ENCODE data around the gene CAAP1.
"Not testable (repeated sequence)": the region's sequence is repeated elsewhere in the genome, so short reads cannot be mapped to it uniquely, and the experiment has no call there.

Gene CAAP1

DNA sequence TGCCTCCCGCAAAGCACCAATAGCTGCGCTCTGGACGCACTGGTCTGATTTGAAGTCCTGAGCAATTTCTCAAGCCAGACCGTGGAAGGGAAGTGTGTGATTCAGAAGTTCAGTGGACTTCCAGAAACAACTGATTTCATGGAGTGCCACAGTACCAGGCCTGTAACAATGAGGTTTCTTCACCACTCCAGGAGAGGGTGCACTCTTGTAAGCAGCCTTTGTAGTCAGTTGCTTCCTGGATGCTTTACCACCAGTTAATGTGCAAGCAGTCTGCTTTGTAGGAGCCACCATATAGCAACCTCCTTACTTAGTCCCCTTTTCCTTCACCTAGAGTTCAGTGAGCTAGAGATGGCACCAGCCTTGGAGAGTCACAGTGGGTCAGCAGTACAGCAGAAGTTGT lies 12.3 kb downstream of the CAAP1 start (continued):
- TF ChIP-seq, protein P1, sequence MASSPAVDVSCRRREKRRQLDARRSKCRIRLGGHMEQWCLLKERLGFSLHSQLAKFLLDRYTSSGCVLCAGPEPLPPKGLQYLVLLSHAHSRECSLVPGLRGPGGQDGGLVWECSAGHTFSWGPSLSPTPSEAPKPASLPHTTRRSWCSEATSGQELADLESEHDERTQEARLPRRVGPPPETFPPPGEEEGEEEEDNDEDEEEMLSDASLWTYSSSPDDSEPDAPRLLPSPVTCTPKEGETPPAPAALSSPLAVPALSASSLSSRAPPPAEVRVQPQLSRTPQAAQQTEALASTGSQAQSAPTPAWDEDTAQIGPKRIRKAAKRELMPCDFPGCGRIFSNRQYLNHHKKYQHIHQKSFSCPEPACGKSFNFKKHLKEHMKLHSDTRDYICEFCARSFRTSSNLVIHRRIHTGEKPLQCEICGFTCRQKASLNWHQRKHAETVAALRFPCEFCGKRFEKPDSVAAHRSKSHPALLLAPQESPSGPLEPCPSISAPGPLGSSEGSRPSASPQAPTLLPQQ (tag by site-specific recombination; IDR thresholded peaks at IDR 0.05), result no peak
- TF ChIP-seq ZNF19 (tag by site-specific recombination; IDR thresholded peaks at IDR 0.05; ENCODE audit: low read depth) (no peak), ZNF391 (tag by site-specific recombination; IDR thresholded peaks at IDR 0.05; ENCODE audit: borderline replicate concordance, low read depth) (no peak)

DNA sequence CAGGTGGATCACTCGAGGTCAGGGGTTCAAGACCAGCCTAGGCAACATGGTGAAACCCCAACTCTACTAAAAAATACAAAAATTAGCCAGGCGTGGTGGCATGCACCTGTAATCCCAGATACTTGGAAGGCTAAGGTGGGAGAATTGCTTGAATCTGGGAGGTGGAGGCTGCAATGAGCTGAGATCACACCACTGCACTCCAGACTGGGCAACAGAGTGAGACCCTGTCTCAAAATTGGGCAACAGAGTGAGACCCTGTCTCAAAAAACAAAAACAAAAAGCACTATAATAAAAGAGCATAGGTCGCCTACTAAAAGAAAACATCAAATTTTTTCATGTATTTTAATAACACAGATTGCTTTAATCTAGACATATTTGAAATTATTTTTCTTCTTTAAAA lies 17.4 kb downstream of the CAAP1 start:
- H3K36me3 ChIP-seq (ENCODE audit: control insufficient read depth in 2 of 2, insufficient read depth in 1 of 2, low read length in 2 of 2), result peaks cover 0 to 15% of the 10 kb centered on the region in 2 experiments; a peak in 2 of 3 replicates
- ChIA-PET CTCF (interaction anchor here (0.9 kb wide), 1 partner anchor 17 kb away, joined by 3 read pairs; no protein-coding TSS in a partner anchor), POLR2A (interaction anchor here (1.2 kb wide), 1 partner anchor 17 kb away, joined by 3 read pairs; the partner anchor contains the start of gene CAAP1)
- peak; percentile 79 for TF ChIP-seq ZNF121 (tag by site-specific recombination; IDR thresholded peaks at IDR 0.05)
- not testable (repeated sequence) for H3K9me3 ChIP-seq (ENCODE audit: control insufficient read depth, insufficient read depth, low read depth, low read length); H3K4me3 ChIP-seq (ENCODE audit: low read depth, low read length); H3K4me1 ChIP-seq (ENCODE audit: control insufficient read depth, insufficient read depth, low read length); H3K27ac ChIP-seq (ENCODE audit: extremely low read depth, low read depth, low read length)

DNA sequence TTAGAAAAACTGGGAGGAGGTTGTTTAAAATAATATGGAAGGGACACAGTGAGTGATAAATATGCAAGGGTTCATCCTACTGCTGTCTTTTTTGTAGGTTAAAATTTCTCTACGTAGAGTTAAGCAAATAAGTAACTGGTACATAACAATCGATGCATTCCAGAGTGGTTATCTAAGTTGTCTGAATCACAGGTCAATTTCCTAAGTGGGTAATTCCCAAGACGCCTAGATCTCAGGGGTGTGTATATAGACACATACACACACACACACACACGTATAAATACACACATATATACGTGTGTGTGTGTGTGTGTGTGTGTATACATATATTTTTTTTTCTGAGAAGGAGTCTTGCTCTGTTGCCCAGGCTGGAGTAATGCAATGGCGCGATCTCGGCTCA lies 22.3 kb downstream of the CAAP1 start:
- CTCF ChIA-PET, result no interaction called here
- TF ChIP-seq, protein P2, sequence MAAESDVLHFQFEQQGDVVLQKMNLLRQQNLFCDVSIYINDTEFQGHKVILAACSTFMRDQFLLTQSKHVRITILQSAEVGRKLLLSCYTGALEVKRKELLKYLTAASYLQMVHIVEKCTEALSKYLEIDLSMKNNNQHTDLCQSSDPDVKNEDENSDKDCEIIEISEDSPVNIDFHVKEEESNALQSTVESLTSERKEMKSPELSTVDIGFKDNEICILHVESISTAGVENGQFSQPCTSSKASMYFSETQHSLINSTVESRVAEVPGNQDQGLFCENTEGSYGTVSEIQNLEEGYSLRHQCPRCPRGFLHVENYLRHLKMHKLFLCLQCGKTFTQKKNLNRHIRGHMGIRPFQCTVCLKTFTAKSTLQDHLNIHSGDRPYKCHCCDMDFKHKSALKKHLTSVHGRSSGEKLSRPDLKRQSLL (tag by site-specific recombination; IDR thresholded peaks at IDR 0.05), result no peak
- TF ChIP-seq ZNF266 (tag by site-specific recombination; IDR thresholded peaks at IDR 0.05; ENCODE audit: low read depth) (no peak), ZSCAN16 (tag by site-specific recombination; IDR thresholded peaks at IDR 0.05) (no peak), ZNF155 (tag by site-specific recombination; IDR thresholded peaks at IDR 0.05) (no peak), ZNF394 (tag by site-specific recombination; IDR thresholded peaks at IDR 0.05; ENCODE audit: borderline replicate concordance) (no peak), KLF8 (tag by site-specific recombination; IDR thresholded peaks at IDR 0.05) (no peak), ZNF473 (tag by site-specific recombination; IDR thresholded peaks at IDR 0.05) (no peak)
- TF ChIP-seq, protein P3, sequence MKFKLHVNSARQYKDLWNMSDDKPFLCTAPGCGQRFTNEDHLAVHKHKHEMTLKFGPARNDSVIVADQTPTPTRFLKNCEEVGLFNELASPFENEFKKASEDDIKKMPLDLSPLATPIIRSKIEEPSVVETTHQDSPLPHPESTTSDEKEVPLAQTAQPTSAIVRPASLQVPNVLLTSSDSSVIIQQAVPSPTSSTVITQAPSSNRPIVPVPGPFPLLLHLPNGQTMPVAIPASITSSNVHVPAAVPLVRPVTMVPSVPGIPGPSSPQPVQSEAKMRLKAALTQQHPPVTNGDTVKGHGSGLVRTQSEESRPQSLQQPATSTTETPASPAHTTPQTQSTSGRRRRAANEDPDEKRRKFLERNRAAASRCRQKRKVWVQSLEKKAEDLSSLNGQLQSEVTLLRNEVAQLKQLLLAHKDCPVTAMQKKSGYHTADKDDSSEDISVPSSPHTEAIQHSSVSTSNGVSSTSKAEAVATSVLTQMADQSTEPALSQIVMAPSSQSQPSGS (tag by site-specific recombination; IDR thresholded peaks at IDR 0.05; ENCODE audit: low read depth), result no peak
- Histone ChIP-seq H3K36me3 (ENCODE audit: control insufficient read depth in 2 of 2, insufficient read depth in 1 of 2, low read length in 2 of 2) (peaks cover 0 to 14% of the 10 kb centered on the region in 2 experiments), H3K4me3 (ENCODE audit: low read depth, low read length) (no peak overlapping the region), H3K4me1 (ENCODE audit: control insufficient read depth, insufficient read depth, low read length) (no peaks in the 10 kb centered on the region), H3K9me3 (ENCODE audit: control insufficient read depth, insufficient read depth, low read depth, low read length) (no peaks in the 10 kb centered on the region), H3K27ac (ENCODE audit: extremely low read depth, low read depth, low read length) (no peak overlapping the region)
- POLR2A ChIA-PET, result no interaction called here

DNA sequence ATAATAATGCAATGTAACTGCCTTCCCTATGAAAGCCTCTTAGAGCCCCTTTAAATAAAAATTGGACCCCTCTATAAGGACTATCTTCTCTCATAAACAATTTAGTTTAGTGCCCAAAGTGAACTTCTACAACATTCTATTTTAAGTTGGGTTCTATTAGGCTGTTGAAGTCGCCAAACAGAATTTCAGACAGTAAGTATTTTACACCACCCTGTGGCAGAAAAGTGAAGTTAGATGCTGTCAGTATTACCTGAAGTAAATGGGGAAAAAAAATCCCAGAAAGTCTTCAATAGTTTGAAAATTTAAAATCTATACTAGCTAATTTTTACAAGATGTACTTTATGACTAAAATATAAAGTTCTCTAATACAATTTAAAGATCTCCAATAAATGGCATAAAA lies 29.5 kb downstream of the CAAP1 start:
- ChIA-PET POLR2A (interaction anchor here (0.6 kb wide), 1 partner anchor 517 kb away, joined by 5 read pairs; no protein-coding TSS in a partner anchor), CTCF (no interaction called here)
- no peaks in the 10 kb centered on the region for H3K9me3 ChIP-seq (ENCODE audit: control insufficient read depth, insufficient read depth, low read depth, low read length)
- no peaks in the 10 kb centered on the region for H3K4me1 ChIP-seq (ENCODE audit: control insufficient read depth, insufficient read depth, low read length)
- H3K4me3 ChIP-seq (ENCODE audit: low read depth, low read length), result no peak overlapping the region
- TF ChIP-seq ZNF654 (tag by site-specific recombination; IDR thresholded peaks at IDR 0.05; ENCODE audit: low read depth) (peak; percentile 8; the same call in 1 of the 2 replicates), ZNF221 (tag by site-specific recombination; IDR thresholded peaks at IDR 0.05; ENCODE audit: borderline replicate concordance) (no peak)
- H3K27ac ChIP-seq (ENCODE audit: extremely low read depth, low read depth, low read length), result no peak overlapping the region
- peaks cover 0 to 29% of the 10 kb centered on the region in 2 experiments for H3K36me3 ChIP-seq (ENCODE audit: control insufficient read depth in 2 of 2, insufficient read depth in 1 of 2, low read length in 2 of 2)

All from HEK293 (cell line).